GM21367 (cell line): ENCODE data around the gene SORCS1.

Experiments
- ATAC-seq: cut with Tn5 transposase; IDR thresholded peaks from one replicate; pipeline ENCODE4 v1.9.1; 2021; ENCODE audit not compliant: unreplicated experiment

The SORCS1 gene

DNA sequence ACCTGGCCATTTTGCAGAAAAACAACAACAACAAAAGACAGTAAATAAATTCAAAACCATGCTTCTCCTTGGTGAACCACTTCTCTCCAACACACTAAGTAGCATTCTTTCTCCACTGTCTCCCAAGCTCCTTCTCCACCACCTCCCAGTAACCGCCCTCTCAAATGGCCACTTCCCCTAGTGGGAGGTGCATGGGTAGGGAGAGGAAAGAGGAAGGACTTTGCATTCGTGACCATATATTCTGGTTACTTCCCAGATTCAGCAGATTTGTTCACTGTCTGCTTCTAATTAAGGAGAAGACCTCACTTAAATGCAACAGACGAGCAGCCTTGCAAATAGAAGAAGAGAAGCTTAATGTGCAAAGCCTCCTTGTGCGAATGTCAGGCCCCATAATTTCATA lies 166.8 kb downstream of the SORCS1 start:
- no peak for ATAC-seq

DNA sequence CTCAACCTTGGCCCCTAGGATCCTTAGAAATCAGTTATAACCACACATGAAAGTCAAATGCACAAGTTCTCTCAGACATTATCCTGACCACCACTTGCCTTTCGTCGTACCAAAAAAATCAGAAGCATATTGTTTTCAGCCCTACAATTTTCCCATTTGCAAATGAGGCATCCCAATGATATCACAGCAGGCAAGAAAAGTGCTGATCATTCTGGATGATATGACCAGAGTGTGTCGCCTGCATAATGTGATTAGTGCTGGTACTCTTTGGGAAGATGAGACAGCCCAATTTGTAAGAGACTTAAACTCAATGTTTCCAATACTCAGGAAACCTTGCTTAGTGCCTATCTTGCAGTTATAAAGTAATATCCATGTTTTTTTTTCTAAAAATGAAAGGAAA lies 168.0 kb downstream of the SORCS1 start:
- no peak for ATAC-seq

DNA sequence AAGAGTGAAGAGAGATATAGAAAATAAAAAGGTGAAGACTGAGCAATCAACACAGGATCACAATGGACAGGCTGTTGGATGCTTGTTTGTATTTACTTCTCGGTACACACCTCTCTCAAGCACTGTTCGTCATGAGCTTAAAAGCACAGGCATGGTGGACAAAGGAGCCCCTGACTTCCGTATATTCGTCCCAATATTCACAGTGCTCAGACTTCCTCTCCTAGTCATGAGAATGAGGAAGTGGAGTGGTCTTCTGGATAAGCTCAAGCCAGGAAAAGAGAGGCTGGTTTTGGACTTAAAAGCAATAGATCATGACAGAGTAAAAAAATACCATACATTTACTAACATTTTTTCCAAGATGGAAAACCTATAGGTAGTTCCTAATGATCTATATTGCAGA lies 172.5 kb downstream of the SORCS1 start:
- no peak for ATAC-seq

DNA sequence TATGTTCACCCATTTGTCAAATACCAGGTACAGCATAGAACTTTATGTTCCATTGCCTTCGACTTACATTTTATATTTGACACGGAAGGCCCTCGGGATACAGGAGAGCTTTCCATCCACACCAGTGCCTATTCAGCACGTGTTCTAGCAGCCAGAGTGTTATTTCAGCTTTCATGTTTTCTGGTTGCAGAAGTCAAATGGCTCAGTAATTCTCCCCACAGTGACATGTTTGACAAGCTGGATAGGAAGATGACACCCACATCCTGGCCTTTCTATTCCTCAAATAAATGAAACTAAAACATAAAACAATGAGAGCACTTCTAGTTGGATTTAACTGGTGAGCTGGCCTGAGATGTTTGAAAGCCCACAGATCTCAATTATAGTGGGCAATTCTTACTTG lies 173.4 kb downstream of the SORCS1 start:
- no peak for ATAC-seq

DNA sequence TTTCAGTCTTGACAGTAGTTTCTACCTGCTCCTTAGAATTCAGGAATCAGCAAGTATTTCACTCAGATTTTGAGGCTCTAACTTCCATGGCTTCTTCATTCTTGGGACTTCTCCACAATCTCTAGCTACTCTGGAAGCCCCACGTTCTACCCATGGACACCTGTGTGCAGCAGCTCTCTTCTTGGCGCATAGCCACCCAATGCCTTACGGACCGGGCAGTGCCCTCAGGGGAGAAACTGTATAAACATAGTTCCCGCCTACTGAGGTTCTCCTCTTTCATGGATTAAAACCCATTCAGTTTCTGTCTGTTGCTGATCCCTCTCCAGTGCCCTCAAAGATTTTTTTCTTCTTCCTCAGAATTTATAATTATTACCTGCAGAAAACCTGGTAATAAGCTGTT lies 177.1 kb downstream of the SORCS1 start:
- ATAC-seq: no peak

DNA sequence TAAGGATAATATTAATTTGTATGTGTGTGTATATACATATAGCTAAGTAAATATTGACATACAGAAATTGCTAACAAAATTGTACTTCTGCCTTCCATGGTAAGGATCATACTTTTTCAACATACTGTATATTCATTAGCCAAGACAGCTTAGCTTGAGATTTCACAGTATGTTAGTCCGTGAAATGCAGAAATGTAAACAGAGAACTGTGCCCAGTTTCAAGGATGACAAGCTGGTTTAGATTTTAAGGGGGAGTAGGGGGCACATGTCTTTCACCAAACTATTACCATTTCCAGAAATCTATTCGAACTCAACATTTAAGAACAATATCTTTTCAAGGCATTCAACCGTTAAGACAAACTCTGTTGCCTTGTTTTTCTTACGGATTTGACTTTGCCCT lies 182.2 kb downstream of the SORCS1 start:
- no peak for ATAC-seq

DNA sequence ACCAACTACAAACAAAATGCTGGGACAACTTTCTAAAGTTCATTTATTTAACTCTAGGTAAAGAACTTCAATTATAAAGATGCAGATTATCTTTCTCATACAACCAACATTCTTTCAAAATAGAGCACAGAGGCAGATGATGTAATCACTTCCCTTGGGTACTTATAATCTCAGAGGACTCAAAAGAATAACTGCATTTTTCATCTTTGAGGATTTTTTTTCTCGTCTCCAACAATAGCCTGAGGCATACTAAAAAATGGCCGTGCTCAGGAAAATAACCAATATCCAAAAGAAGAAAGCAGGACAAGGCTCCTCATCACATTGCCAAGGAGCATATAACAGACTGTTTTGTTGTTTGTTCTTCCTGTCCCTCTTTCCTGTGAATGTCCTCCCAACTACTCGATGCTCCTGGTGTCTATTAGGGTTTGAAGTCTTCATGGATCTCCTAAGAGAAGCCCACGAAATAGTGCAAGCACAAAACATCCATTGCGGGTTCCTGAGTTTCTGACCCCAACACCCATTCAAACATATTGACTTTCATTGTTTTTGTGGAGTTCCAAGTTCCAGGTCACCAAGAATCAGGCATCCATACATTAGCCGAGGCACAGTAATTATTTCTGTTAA lies 182.9 kb downstream of the SORCS1 start:
- ATAC-seq: no peak

DNA sequence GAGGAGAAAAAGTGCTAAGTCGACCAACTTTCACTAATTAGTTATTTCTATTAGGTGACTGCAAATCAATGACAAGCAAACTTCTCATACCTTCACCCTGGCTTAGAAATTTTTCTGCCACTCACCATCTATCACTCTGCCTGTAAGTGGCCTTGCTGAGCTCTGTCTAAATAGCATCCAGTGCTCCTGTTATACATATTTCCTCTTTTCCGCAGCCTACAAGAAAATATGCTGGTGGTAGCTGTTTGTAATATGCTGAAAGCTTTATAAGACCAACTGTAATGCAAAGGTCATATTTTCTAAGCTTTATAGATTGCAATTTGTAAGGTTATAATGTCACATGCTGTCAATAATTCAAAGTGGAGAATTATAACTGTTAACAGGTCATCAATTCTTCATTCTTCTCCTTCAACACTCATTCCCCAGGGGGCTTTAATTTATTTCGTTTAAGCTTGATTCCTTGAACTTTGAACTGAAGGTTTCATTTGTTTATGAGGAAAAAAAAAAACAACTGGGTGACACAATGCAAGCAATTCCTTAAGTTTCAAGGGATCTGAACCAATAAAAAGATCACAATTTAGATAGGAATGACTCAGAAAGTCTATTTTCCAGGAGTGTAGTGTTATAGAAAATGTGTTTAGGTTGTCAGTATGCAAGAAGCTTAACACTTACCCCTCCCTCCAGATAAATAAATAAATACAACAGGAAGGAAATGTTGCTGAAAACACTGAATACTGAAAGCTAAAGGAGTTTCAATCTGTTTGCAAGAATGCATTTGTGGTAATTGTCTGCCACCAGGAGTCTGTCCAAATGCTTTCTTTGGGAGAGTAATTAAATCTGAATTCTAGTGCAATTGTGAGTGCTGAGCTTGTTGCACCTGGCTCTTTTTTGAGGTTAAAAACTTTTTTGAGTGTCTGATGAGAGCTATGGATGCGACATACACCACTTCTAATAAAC lies 183.7 kb downstream of the SORCS1 start:
- ATAC-seq: peak; percentile 92

DNA sequence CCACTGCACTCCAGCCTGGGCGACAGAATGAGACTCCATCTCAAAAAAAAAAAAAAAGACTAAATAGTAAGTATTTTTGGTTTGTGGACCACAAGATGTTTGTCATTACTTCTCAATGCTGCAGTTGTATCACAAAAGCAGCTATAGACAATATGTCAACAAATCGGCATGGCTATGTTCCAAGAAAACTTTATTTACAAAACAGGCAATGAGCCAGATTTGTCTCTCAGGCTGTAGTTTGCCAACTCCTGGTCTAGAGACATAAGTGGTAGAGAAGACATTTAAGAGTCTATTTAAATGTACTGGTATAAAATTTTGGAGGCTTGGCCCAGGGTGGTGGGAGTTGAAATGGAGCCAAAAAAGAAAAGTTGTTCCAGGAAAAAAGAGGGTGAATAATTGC lies 185.8 kb downstream of the SORCS1 start:
- no peak for ATAC-seq

DNA sequence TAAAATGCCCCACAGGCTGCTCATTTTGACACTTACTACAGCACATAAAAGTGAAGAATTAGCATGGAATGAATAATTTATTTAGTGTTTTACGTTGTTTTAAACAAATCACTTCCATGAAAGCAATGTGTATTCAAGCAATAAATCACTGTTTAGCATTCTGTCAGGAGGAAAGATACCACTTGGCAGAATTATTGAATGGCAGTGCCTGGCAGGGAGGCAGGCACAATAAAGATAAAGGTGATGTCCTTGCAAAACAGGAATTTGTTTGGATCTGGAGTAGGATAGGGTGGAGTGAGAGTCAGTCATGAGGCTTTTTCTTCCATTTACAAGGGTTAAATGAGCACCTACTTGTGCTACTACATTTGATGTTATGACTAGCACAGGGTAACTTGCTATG lies 190.8 kb downstream of the SORCS1 start:
- no peak for ATAC-seq

DNA sequence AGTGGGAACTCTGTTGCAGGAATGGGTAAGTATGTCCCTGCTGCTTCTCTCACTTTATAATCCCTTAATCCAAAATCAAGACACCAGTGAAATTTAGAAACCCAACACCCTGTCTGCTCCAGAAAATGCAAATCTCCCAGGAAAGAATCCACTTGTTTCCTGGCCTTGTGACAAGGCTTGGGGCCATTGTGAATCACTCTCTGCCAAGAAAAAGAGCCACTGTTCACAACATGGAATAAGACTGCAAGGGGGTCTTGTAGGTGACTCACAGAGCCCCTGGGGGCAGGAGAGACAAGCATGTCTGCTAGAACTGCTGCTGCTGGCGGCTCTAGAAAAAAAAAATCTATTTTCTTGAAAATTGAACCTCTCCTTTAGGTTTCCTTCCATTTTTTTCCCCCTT lies 191.2 kb downstream of the SORCS1 start:
- no peak for ATAC-seq

DNA sequence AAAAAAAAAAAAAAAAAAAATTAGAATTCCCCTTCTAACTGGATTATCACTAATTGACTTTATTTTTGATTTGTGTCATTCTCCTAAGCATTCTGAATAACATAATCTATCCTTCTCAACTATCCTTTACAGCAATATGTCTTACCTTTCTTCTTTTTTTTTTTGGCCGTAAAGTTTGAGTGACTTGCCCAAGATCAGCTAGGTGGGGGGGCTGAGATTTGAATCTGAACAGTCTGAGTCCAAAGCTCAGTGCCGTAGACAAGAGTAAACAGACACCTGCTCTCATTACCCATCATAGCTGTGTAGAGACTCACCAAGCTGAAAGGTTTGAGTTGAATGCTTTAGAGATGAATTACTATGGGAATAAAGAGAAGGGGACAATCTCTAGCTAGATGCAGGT lies 192.1 kb downstream of the SORCS1 start:
- no peak for ATAC-seq

DNA sequence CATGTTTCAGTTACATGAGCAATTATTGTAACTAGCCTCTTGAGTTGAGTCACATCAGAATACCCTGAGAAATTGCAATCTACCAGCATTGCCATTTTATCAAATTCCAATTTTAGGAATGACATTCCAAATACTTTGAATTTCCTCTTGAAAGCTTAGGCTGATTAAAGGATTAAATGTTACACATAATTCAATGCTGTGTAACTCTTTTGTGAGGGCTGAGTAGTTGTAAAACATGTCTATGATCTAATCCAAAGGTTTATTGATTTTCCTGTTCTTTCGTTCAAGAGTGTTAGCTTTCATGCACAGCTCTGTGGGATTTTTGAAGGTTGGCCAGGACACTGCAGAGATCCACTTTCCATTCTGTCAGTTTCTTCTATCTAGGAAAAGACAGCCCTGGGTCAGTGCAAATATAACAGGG lies 193.1 kb downstream of the SORCS1 start:
- ATAC-seq: no peak

DNA sequence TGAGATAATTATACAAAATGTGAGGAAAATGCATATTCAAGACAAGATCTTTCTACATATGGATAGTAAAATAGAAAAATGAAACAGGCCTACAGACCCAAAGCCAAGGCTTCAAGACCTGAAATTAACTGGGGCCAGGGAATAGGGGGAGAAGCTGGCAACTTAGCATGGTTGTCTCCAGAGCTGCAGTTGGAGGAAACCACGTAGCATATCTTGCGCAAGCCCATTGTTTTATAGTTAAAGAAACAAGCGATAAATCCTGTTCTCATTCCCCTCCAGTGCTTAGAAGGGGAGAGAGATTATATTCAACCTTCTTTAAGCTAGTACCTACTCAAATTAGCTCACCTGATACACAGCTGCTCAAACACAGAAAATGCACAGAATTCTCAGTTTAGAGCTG lies 197.1 kb downstream of the SORCS1 start:
- no peak for ATAC-seq

DNA sequence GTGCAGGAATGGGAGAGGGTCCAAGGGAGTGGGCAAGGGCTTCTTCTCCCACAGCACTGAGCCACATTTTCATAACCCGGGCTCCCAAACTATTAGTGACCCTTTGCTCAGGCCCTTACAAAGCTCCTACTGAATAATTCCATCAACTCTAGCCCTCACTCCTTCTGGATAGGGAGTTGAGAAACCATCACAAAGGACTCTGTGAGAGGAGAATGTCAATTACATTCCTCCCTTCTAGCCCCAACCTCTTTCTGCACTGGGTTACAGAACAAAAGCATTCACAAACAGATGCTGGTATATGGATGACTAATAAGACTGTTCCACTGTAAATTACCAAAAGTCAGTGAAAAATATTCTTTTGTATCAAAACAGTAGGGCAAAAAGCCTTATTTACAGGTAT lies 203.7 kb downstream of the SORCS1 start:
- ATAC-seq: no peak

DNA sequence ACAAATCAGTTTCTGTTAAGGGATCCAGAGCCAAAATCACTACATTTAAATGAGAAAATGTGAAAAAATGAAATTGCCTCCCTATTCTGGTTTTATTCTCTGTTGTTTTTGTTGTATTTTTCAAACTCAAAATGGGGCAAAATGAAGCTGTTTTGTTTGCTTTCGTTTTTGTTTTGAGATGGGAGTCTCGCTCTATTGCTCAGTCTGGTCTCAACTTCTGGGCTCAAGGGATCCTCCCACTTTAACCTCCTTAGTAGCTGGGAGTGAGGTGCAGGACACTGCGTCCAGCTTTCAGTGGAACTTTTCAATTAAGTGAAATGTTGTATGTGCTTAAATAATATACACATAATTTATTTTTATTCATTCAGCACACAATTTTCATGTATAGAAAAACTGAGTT lies 205.0 kb downstream of the SORCS1 start:
- peak; percentile 55 for ATAC-seq

DNA sequence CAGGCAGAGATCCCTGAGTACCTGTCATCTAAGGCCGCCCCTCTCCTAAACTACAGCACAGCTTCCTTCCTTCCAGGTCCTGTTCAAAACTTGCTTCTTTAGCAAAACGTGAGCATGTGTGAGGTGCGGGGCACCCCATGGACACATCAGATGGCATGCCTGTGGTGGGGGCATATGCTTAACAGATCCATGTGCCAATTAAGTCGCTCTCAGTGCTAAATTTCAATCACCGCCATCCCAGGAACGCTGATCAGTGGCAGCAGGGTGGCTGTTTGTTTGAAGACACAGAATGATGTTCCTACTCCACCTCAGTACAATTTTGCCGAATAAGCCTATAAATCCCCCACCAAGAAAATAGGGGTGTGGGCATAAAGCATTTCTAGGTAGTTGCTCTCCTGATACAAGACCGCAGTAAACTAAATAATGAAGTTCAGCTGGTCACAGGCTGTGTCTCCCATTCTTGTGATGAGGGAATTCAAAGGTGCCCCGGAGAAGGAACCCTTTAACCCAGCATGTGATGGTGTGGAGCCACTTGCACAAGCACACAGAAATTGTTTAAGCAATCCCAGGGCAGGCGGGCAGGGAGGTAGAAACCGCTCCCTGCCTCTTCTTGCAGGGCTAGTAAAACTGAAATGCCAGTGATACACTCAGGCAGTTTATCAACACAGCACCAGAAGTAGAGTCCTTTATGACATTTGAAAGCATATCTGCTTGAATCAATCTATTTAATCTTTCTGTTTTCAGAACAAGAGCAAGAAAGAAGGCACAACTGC lies 205.7 kb downstream of the SORCS1 start:
- no peak for ATAC-seq

DNA sequence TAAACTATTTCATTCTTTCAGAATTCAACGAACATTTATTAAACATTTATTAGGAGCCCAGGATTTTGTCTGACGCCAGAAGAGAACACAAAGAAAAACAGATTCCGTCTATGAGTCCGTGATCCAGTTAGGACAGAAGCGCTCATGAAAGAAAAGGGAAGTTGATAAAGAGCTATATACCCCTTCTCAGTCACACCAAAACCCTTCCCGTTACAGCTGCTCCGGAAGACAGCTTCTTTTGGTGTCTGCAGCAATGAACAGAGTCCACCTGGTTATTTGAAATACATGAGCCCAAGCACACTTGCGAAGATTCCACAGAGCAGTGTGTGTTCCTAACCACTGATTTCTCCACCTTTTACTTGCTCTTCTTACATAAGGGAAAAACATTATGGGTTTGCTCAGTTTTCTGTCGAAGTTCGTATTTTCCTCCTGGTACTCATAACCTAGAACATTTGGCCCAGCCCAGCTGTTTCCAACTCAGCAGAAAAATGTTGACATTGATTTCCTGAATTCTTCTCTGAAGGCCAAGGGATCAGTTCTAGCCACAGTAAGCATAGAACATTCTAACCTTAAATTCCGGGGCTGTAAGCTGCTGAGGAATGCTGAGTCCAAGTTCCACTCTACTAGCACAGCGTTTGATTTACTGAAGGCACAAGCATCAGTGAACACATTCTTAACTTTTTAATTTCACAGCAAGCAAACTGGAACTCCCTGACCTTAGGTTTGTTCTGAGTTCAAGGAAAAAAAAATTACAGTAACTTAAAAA lies 206.5 kb downstream of the SORCS1 start:
- ATAC-seq: peak; percentile 58

DNA sequence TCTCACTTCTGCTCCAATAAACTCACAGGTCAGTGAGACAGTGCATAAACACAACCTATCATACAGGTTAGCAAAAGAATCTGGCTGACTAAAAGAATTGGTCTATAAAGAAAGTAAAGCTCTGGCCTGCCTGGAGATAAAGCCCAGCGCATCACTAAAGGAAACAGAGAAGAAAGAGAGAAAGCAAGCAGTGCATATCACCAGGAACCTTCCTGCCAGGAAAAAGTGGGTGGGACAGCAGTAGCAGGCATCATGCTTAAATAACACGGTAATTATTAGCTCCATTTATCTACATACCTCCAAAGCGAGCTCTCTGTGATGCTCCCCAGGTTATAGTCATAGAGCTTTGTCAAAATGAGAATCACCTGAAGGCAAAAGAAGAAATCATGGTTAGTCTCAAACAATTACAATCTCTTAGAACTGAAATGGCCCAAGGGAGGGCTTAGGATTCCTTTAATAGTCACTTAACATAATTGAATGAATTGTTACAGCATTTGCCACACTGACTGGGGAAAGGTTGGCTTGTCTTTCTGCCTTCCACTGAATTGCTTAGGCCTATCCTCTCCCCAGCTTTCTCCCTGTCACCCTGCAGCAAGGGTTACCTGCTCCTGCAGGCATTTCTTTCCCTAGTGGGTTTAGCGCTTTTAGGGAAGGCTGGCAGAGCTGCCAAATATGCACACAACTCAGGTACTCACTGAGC lies 208.1 kb downstream of the SORCS1 start:
- no peak for ATAC-seq

DNA sequence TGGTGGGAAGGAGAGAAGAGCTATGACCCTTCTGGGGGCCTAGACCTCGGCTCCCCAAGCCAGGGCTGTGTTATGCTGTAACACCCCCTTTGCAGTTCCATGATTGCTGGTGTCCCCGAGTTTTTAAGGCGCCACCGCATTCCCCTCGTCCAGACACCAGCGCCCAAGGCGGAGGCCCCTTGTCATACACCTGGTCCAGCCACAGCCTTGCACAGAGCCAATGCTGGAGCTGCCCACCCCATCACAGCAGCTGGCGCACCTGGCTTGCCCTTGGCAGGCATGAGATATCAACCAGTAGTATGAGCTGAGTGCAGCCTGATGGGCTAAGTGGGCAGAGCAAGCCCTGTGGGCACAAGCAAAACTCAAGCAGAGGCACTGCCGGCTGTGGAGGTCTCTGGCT lies 209.4 kb downstream of the SORCS1 start:
- ATAC-seq: no peak
